ENCODE data around the gene MBP. TPM values are rescaled to one million over a fixed set of nuclear protein-coding genes. Genes with fewer than 3 reads are reported as not detected.
A peak's percentile ranks its signal among the peaks of the same experiment; 100 is the strongest.

Gene MBP
- total RNA-seq, 4 donors from 2014 or later: 28.6 to 55.0 (median 50.4) TPM

DNA sequence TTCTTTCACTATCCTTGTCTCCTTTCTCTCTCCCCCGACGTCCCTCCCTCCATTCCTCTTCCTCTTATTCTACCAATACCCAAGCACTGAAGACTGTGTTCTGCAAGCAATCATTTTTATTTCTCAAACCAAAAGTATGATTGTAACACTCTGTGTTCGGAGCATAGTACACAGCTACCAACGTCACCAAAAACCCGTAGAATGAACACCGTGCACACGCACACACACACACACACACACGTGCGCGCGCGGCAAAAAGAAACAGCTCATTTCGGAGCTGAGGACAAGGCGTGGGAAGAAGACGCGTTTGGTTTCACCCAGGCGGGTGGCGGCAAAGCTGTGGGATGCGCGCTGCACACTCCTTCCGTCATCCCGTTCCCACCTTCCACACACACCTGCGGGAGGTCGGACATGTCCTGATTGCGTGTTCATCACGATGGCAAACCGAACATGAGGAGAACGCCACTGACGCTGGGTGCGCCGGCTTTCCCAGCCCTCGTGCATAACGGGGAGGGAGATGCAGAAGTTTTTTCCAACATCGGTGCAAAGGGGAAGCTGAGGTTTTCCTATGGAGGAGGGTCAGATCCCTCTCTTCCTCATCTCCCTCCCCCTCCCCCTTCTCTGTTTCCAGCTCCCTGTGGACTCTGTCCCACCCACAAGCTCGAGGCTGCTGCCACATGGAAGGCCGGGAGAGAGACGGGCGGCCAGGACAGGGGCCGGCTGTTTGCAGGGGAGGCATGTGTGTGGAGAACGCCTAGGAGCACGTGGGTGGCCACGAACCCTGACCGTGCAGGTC, 20.4 kb downstream of the MBP start:
- Histone ChIP-seq H3K36me3 (no peaks in the 10 kb centered on the region), H3K27me3 (no peaks in the 10 kb centered on the region), H3K9me3 (no peaks in the 10 kb centered on the region), H3K27ac (peak overlapping the region; percentile 88 to 100 (median 98)), H3K4me3 (no peak overlapping the region), H3K4me1 (peaks cover 52 to 59% of the 10 kb centered on the region in 2 donors)
- ATAC-seq: no peak
- intact Hi-C loops (cut with DNase I; ENCODE audit: low total_unique reads) (no loop called here), in situ Hi-C loops (cut with MboI; ENCODE audit: low sequenced_read_pairs in 4 of 4) (no loop called here)
- TF ChIP-seq, protein P1, sequence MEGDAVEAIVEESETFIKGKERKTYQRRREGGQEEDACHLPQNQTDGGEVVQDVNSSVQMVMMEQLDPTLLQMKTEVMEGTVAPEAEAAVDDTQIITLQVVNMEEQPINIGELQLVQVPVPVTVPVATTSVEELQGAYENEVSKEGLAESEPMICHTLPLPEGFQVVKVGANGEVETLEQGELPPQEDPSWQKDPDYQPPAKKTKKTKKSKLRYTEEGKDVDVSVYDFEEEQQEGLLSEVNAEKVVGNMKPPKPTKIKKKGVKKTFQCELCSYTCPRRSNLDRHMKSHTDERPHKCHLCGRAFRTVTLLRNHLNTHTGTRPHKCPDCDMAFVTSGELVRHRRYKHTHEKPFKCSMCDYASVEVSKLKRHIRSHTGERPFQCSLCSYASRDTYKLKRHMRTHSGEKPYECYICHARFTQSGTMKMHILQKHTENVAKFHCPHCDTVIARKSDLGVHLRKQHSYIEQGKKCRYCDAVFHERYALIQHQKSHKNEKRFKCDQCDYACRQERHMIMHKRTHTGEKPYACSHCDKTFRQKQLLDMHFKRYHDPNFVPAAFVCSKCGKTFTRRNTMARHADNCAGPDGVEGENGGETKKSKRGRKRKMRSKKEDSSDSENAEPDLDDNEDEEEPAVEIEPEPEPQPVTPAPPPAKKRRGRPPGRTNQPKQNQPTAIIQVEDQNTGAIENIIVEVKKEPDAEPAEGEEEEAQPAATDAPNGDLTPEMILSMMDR (IDR thresholded peaks at IDR 0.05 in 4 of 5, conservative IDR thresholded peaks at IDR 0.05 in 1 of 5): no peak
- TF ChIP-seq POLR2A (IDR thresholded peaks at IDR 0.05): no peak
- peak in 1 of 2 donors; percentile 25 for DNase-seq

DNA sequence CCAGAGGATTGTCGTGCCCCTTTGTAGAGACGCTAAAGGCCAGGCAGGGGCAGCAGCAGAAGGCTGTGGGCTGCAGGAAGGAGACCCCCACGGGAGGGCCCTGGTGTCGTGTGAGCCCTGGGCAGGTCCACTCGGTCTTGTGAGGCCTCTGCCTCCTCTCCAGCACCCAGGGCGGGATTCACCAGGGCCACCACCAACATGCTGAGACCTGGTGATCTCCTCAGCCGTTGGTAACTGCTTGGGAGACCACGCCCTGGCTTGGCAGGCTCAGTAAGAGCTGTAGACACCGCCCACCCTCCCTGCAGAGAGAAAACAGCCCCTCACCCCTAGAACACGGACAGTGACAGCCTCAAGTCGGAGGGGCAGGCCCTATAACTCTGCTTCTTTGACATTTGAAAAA, 21.1 kb downstream of the MBP start:
- ATAC-seq (no peak), DNase-seq (no peak)
- H3K4me1 ChIP-seq: peaks cover 58 to 65% of the 10 kb centered on the region in 2 donors
- H3K9me3 ChIP-seq: no peaks in the 10 kb centered on the region
- TF ChIP-seq, protein P1 (IDR thresholded peaks at IDR 0.05 in 4 of 5, conservative IDR thresholded peaks at IDR 0.05 in 1 of 5): no peak
- no peak for TF ChIP-seq POLR2A (IDR thresholded peaks at IDR 0.05)
- in situ Hi-C loops (cut with MboI; ENCODE audit: low sequenced_read_pairs in 4 of 4): no loop called here
- peak overlapping the region; percentile 47 to 100 (median 74) for H3K27ac ChIP-seq
- H3K4me3 ChIP-seq: no peak overlapping the region
- H3K36me3 ChIP-seq: no peaks in the 10 kb centered on the region
- intact Hi-C loops (cut with DNase I; ENCODE audit: low total_unique reads): no loop called here
- no peaks in the 10 kb centered on the region for H3K27me3 ChIP-seq

DNA sequence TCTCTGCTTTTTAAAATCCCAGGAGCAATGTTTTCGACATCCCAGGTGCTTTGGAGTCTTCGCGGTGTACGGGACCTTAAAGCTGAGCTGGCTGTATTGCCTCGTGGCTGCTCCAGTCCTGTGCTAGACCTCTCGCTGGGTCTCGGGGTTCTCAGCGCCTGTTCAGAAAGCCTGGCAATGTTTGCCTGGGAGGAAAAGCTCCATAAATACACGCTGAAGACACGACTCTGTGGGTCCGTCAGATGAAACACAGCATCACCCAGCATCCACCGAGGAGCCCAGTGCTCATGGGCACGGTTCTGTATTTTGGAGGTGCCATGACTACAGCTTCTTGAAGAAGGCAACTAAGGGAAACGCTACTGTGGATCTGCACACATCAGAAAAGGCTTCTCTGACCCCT, 21.6 kb downstream of the MBP start:
- in situ Hi-C loops (cut with MboI; ENCODE audit: low sequenced_read_pairs in 4 of 4) (no loop called here), intact Hi-C loops (cut with DNase I; ENCODE audit: low total_unique reads) (no loop called here)
- DNase-seq (no peak), ATAC-seq (no peak)
- Histone ChIP-seq H3K9me3 (no peaks in the 10 kb centered on the region), H3K36me3 (no peaks in the 10 kb centered on the region), H3K27ac (peak overlapping the region; percentile 15 to 100 (median 74)), H3K4me3 (no peak overlapping the region), H3K27me3 (no peaks in the 10 kb centered on the region), H3K4me1 (peaks cover 58 to 65% of the 10 kb centered on the region in 2 donors)
- TF ChIP-seq, protein P1 (IDR thresholded peaks at IDR 0.05 in 4 of 5, conservative IDR thresholded peaks at IDR 0.05 in 1 of 5): no peak
- TF ChIP-seq POLR2A (IDR thresholded peaks at IDR 0.05): no peak

DNA sequence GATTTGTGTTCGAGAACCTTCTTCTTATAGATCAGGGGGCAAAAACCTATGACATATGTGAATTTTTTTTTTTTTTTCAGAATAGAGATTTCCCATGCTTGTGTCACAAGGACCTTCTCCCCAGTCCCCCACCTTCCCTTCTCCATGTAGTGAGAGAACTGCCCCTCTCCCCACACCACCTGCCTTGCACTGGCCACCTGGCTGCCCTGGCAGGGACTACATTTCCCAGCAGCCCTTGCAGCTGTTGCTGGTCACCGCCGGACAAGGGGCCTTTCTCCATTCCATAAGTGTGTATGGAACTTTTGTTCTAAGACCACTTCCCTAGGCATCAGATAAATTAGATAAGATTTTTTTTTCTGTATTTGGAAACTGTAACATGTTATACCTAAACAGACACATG, 22.2 kb downstream of the MBP start:
- Histone ChIP-seq H3K9me3 (no peaks in the 10 kb centered on the region), H3K36me3 (no peaks in the 10 kb centered on the region), H3K27ac (peak overlapping the region; percentile 15 to 100 (median 74)), H3K27me3 (no peaks in the 10 kb centered on the region), H3K4me3 (no peak overlapping the region), H3K4me1 (peaks cover 58 to 63% of the 10 kb centered on the region in 2 donors)
- DNase-seq (no peak), ATAC-seq (no peak)
- TF ChIP-seq, protein P1 (IDR thresholded peaks at IDR 0.05 in 4 of 5, conservative IDR thresholded peaks at IDR 0.05 in 1 of 5): peak in 1 of 5 experiments; percentile 27
- no peak for TF ChIP-seq POLR2A (IDR thresholded peaks at IDR 0.05)
- in situ Hi-C loops (cut with MboI; ENCODE audit: low sequenced_read_pairs in 4 of 4): no loop called here
- intact Hi-C loops (cut with DNase I; ENCODE audit: low total_unique reads): no loop called here

Measured in gastrocnemius medialis (tissue), 4 donors.